ENCODE measurements around the gene OR7C1.

Gene OR7C1

DNA sequence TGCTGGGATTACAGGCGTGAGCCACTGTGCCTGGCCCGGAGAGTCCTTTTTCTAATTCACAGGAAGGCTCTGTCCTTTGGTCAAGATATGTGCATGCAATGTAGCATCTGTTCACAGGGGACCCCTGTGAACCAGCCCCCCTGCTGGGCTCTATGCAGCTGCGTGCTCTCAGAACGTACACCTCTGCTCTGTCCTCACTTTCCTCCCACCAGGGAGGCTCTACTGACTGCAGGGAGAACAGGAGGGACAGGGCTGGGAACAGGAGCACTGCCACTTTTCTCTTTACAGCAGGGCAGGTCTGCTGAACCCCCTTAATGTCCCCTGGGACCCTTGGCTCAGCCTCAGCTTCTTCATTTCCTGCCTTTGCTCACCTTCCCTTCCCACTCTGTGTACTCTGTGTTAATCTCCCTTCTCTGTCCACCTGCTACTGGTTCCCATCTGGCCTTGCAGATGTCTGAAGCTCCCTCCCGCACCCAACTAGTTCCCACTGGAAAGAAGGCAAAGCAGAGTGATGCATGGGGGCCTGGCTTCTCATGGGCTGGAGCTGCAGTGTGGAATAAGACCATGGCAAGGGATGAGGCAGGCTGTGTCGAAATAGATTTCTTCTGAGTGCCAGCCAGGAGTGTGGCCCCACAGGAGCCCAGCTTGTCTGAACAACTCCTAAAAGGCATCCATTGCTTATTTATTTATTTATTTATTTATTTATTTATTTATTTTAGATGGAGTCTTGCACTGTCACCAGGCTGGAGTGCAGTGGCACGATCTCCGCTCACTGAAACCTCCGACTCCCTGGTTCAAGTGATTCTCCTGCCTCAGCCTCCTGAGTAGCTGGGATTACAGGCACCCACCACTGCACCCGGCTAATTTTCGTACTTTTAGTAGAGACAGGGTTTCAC lies 63.8 kb downstream of the OR7C1 start:
- TF ChIP-seq GATA3 (IDR thresholded peaks at IDR 0.05; ENCODE audit: low read depth, low read length) (no peak), GATA2 (IDR thresholded peaks at IDR 0.05; ENCODE audit: low read depth, low read length) (no peak)

DNA sequence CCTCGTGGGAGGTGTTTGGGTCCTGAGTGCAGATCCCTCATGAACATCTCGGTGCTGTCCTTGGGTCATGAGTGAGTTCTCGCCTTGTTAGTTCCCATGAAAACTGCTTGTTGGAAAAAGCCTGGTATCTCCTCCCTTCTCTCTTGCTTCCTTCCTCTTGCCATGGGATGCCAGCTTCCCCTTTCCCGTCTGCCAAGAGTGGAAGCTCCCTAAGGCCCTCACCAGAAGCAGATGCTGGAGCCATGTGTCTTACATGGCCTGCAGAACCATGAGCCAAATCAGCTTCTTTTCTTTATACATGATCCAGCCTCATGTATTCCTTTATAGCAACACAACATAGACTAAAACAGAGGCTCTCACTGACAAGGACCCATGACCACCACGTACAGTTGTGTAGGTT lies 64.8 kb downstream of the OR7C1 start:
- TF ChIP-seq GATA2 (IDR thresholded peaks at IDR 0.05; ENCODE audit: low read depth, low read length) (no peak), GATA3 (IDR thresholded peaks at IDR 0.05; ENCODE audit: low read depth, low read length) (no peak)

DNA sequence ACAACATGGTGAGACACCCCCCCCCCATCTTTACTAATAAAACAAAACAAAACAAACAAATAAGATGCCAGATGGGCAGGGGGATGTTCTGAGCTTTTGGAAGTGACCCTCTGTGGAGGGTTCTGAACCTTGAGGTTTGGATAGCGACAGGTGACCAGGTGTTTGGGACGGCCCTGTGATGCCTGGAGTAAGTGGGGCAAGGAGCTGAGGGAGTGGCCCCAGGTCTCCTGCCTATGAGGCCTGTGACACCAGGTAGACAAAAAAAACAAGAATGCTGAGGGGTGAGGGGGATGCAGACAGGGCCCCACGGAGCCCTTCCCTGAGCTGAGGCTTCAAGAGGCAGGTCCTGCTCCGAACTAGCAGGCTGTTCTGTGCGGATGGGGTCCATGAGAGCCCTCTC lies 65.8 kb downstream of the OR7C1 start:
- TF ChIP-seq GATA2 (IDR thresholded peaks at IDR 0.05; ENCODE audit: low read depth, low read length) (no peak), GATA3 (IDR thresholded peaks at IDR 0.05; ENCODE audit: low read depth, low read length) (no peak)

DNA sequence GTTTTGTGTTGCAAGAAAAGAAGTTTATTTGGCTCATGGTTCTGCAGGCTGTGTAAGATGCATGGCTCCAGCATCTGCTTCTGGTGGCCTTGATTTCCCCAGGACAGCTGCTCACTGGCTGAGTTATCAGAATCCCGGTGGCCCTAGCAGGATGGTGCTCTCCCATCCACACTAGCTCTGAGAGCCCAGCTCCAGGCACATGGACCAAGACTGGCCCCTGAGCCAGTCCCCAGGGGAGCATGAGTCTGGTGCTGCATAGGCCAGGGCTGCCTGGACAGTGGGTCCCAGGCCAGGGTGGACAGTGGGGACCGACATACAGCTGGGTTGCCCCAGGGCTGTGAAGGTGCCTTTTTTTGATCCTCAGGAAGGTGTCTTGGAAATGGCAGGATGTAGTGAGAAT lies 67.0 kb downstream of the OR7C1 start:
- TF ChIP-seq GATA3 (IDR thresholded peaks at IDR 0.05; ENCODE audit: low read depth, low read length) (no peak), GATA2 (IDR thresholded peaks at IDR 0.05; ENCODE audit: low read depth, low read length) (no peak)

DNA sequence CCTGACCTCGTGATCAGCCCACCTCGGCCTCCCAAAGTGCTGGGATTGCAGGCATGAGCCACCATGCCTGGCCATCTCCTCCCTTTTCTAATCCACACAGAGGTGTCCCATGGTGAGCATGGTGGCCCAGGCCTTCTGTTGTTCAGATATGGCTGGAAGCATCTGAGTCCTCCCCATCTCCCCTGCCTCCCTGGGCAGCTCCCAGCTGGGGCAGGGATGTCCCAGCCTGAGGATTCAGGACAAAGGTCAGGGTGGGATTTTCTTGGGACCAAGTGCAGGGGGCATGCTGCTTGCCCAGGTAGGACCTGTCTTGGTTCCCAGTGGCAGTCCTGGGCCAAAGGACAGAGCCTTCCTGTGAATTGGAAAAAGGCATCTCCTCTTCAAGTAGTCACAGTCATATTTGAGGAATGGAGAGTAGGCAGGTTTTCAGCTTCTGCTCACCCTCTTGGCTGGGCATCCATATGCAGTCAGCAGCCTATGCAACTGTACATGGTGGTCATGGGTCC lies 67.5 kb downstream of the OR7C1 start:
- TF ChIP-seq GATA3 (IDR thresholded peaks at IDR 0.05; ENCODE audit: low read depth, low read length) (no peak), GATA2 (IDR thresholded peaks at IDR 0.05; ENCODE audit: low read depth, low read length) (no peak)

DNA sequence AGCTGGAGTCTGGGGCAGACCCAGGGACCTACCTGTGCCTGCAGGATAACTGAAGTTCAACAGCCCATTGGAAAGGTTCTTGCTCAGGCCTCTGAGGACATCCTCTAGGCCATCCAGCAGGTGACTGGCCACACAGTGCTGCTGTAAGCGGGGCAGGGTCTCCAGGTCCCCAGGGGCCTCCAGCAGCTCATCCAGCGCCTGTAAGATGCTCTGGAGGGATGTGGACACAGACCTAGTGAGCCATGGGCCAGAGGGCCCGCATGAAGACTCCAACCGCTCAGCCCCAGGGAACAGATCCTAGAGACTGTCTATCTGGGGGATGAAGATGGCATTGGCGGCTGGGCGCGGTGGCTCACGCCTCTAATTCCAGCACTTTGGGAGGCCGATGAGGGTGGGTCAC lies 70.6 kb downstream of the OR7C1 start:
- TF ChIP-seq GATA3 (IDR thresholded peaks at IDR 0.05; ENCODE audit: low read depth, low read length) = no peak
- TF ChIP-seq GATA2 (IDR thresholded peaks at IDR 0.05; ENCODE audit: low read depth, low read length) = no peak

DNA sequence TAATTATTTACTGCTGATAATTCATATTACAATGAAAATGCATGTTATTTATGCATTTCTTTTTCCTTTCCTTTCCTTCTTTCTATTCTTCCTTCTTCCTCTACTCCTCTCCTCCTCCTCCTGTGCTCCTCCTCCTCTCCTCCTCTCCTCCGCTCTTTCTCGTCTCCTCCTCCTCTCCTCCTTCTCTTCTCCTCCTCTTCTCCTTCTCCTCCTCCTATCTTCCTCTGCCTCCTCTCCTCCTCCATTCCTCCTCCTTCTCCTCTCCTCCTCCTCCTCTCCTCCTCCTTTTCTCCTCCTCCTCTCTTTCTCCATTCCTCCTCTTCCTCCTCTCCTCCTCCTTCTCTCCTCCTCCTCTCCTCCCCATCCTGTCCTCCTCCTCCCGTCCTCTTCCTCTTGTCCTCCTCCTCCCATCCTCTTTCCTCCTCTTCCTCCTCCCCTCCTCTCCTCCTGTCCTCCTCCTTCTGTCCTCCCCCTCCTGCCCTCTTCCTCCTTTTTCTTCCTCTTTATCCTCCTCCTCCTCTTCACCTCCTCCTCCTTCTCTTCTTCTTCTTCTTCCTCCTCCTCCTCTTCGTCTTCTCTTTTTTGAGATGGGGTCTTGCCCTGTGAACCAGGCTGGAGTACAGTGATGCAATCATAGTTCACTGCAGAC lies 71.4 kb downstream of the OR7C1 start:
- no peak for TF ChIP-seq GATA2 (IDR thresholded peaks at IDR 0.05; ENCODE audit: low read depth, low read length)
- TF ChIP-seq GATA3 (IDR thresholded peaks at IDR 0.05; ENCODE audit: low read depth, low read length) = no peak

DNA sequence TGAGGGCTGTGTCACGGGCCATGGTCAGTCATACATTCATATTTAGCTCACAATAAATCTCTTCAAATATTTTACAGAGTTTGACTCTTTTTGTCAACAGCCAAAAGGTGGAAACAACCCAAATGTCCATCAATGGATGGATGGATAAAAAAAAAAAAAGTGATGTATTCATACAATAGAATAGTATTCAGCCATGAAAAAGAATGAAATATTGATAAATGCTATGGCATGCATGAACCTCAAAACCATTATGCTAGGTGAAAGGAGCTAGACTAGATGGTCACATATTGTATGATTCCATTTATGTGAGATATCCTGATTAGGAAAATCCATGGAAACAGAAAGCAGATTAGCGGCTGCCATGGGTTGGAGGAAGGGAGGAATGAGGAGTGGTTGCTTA lies 72.9 kb downstream of the OR7C1 start:
- no peak for TF ChIP-seq GATA3 (IDR thresholded peaks at IDR 0.05; ENCODE audit: low read depth, low read length)
- no peak for TF ChIP-seq GATA2 (IDR thresholded peaks at IDR 0.05; ENCODE audit: low read depth, low read length)

DNA sequence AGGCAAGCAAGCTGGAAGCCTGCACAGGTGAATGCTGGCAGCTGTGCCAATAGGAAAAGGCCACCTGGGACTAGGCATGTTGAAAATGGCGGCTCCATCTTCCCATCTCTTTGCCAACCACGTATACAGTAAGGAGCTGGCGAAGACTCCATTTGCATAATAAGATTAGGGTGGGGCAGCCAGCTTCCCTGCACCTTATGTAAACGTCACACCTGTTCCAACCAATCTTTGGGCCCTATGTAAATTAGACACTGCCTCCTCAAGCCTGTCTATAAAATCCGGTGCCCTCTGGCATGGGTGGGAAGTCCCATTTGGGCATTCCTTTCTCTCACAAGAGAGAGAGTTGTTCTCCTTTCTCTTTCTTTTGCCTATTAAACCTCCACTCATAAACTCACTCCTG lies 73.4 kb downstream of the OR7C1 start:
- TF ChIP-seq GATA3 (IDR thresholded peaks at IDR 0.05; ENCODE audit: low read depth, low read length) = no peak
- no peak for TF ChIP-seq GATA2 (IDR thresholded peaks at IDR 0.05; ENCODE audit: low read depth, low read length)

DNA sequence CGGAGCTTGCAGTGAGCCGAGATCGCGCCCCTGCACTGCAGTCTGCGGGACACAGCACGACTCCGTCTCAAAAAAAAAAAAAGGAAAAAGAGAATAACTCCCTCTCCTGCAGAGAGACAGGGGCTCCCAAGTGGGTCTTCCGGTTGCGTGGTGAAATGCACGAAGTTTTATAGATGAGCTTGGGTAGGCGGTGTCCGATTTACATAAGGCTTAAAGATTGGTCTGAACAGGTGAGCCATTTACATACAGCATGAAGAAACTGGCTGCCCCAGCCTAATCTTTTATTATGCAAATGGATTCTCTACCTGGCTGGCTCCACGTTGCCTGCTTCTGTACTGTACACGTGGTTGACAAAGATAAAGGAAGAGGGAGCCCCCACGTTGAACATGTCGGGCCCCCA lies 76.2 kb downstream of the OR7C1 start:
- TF ChIP-seq GATA3 (IDR thresholded peaks at IDR 0.05; ENCODE audit: low read depth, low read length) = no peak
- TF ChIP-seq GATA2 (IDR thresholded peaks at IDR 0.05; ENCODE audit: low read depth, low read length) = no peak

DNA sequence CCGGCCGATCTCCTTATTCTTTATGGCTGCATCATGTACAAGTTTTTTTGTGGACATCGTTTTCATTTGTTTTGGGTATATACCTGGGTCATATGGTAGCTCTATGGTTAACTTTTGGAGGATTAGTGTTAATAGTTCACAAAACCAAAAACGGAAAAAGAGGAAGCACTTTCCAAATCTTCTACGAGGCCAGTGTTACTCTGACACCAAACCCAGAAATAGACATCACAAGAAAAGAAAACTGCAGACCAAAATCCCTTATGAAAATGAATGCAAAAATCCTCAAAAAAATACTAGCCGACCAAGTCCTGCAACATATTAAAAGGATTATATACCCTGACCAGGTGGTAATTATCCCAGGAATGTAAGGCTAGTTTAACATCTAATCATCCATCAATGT lies 86.4 kb downstream of the OR7C1 start:
- TF ChIP-seq GATA2 (IDR thresholded peaks at IDR 0.05; ENCODE audit: low read depth, low read length) = no peak
- TF ChIP-seq GATA3 (IDR thresholded peaks at IDR 0.05; ENCODE audit: low read depth, low read length) = no peak
